IMR-90 (cell line): Measurements from ENCODE around the gene LETM1.

ENCODE experiments used
- BHLHE40 ChIP-seq: fragments of 150-350 bp; IDR thresholded peaks from 2 replicates; pipeline ENCODE4 v1.6.1; 2016; ENCODE audit warnings: mild to moderate bottlenecking, low read depth, low read length
- CEBPB ChIP-seq: IDR thresholded peaks from 2 replicates; pipeline ENCODE4 v1.6.1; 2012; ENCODE audit warnings: low read depth, low read length, improper control_type of control experiment
- POLR2A ChIP-seq: IDR thresholded peaks from 2 replicates; pipeline ENCODE4 v1.6.1; 2012; ENCODE audit warnings: mild to moderate bottlenecking, low read depth, low read length
- RAD21 ChIP-seq: IDR thresholded peaks from 2 replicates; pipeline ENCODE4 v1.6.1; 2012; ENCODE audit warnings: low read length, improper control_type of control experiment
- RFX5 ChIP-seq: IDR thresholded peaks from 2 replicates; pipeline ENCODE4 v1.8.0; 2012; ENCODE audit warnings: low read depth, mild to moderate bottlenecking, low read length, moderate library complexity
- SMC3 ChIP-seq: fragments of 150-350 bp; IDR thresholded peaks from 2 replicates; pipeline ENCODE4 v1.6.1; 2016; ENCODE audit warnings: low read depth, mild to moderate bottlenecking, antibody characterized with exemption, low read length, moderate library complexity
- TF ChIP-seq, protein P1 (sequence below): conservative IDR thresholded peaks from 2 replicates; pipeline ENCODE4 v1.5.1; 2012; ENCODE audit warnings: mild to moderate bottlenecking, low read depth, low read length, improper control_type of control experiment
- TF ChIP-seq, protein P2 (sequence below): fragments of 150-350 bp; IDR thresholded peaks from 2 replicates; pipeline ENCODE4 v1.6.1; 2017; ENCODE audit warnings: mild to moderate bottlenecking, antibody characterized with exemption, low read length, low read depth

DNA sequence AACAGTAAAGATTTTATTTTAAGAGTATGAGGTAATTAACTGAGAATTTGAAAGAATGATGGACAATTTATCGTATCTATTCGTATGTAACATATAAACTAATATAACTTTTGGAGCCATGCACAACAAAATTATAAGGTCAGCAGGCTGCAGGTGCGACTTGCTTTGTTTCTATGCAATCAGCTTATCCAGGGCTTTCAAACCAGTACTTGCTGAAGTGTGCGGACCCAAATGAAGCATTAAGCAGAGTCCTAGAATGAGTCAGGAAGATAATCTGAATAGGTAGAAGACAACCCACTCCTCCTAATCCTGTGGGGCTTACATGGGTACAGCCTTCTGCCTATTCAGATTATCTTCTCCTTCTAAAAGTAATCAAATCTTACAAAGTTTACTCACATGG, 17.3 kb upstream of the LETM1 start:
- TF ChIP-seq, protein P1, sequence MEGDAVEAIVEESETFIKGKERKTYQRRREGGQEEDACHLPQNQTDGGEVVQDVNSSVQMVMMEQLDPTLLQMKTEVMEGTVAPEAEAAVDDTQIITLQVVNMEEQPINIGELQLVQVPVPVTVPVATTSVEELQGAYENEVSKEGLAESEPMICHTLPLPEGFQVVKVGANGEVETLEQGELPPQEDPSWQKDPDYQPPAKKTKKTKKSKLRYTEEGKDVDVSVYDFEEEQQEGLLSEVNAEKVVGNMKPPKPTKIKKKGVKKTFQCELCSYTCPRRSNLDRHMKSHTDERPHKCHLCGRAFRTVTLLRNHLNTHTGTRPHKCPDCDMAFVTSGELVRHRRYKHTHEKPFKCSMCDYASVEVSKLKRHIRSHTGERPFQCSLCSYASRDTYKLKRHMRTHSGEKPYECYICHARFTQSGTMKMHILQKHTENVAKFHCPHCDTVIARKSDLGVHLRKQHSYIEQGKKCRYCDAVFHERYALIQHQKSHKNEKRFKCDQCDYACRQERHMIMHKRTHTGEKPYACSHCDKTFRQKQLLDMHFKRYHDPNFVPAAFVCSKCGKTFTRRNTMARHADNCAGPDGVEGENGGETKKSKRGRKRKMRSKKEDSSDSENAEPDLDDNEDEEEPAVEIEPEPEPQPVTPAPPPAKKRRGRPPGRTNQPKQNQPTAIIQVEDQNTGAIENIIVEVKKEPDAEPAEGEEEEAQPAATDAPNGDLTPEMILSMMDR, result no peak
- TF ChIP-seq POLR2A (no peak), RAD21 (no peak), RFX5 (no peak), BHLHE40 (no peak), SMC3 (no peak), CEBPB (no peak)
- TF ChIP-seq, protein P2, sequence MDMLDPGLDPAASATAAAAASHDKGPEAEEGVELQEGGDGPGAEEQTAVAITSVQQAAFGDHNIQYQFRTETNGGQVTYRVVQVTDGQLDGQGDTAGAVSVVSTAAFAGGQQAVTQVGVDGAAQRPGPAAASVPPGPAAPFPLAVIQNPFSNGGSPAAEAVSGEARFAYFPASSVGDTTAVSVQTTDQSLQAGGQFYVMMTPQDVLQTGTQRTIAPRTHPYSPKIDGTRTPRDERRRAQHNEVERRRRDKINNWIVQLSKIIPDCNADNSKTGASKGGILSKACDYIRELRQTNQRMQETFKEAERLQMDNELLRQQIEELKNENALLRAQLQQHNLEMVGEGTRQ, result no peak
